T-helper 9 cell (primary cell): Measurements from ENCODE around the gene PRSS2.
"Not testable (repeated sequence)": the region's sequence is repeated elsewhere in the genome, so short reads cannot be mapped to it uniquely, and the experiment has no call there.

ENCODE experiments used
- DNase-seq: peaks from one replicate; pipeline ENCODE4 v3.0.0-alpha.2; 2020
- total RNA-seq, 2 donors: gene quantifications; one replicate each; lab custom pipeline; 2026; lab: John Stamatoyannopoulos, UW

Gene PRSS2
- total RNA-seq: 0 reads per million in 2 donors

DNA sequence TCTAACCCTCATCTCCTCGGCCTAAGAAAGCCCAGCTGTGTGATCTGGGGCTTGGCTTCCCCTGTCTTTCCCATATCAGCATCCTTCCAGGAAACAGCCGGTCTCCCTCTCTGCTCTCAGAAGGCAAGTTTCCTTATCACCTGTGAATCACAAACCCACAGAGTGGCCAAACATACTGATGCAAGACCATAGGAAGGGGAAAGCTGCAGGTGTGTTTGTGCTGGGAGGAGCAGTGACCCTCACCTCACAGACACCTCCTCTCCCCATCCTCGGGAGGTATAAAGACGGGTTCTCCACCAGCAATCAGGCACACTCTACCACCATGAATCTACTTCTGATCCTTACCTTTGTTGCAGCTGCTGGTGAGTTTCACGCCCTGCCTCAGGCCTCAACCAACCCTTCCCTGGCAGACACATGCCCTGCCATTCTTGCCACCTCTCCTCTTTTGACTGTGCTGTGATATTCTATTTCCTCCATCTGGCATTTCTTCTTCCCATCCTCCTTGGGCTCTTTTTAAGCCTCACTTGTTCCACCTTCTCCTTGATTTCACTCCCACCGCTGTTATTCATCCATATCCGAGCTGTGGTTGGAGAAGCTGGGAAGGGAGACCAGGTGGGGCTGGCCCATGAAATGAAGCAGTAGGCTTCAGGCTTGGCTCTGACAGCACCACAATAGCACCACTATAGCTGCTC, at the start of gene PRSS2:
PRSS2 (plus strand) TSS at position 310 of the 692 bp plus-strand sequence; CDS start at position 323, 13 bp downstream.
- no peak for DNase-seq

DNA sequence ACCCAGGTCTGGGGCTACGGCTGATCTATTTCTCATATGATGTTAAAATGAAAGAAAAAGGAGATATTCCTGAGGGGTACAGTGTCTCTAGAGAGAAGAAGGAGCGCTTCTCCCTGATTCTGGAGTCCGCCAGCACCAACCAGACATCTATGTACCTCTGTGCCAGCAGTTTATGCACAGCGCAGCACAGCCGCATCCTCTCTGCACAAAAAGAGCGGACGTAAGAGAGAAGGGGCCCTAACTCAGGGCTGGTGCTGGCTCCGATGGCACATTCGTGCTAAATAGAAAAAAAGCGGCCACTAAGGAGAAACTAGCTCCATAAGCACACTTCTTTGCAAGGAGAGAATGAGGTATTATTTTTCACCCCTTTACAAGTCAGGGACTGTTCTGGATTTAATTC, 49.8 kb upstream of the PRSS2 start:
- DNase-seq: no peak

DNA sequence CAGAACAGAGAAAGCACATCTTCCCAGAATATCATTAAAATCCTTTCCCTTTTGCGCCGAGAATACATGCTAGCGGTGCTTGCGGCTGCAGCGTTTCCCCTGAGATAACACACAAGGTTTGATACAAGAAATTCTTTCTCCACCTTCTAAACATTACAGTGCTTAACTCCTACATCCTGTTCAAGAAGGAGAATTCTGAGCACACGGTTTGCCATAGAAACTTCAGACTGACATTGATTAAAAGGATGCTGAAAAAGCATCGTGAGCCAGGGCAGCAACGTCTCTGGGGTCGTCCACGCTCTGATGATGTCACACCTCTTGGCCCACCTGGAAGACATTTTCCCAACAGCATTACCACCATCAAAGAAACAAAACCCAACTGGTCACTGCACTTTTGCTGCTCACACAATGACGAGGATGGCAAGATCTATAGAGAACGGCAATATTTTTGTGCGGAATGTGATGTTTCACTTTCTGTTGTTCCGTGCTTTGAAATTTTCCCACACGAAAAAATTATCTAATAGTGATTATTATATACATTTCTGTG, 48.4 kb upstream of the PRSS2 start:
- no peak for DNase-seq

DNA sequence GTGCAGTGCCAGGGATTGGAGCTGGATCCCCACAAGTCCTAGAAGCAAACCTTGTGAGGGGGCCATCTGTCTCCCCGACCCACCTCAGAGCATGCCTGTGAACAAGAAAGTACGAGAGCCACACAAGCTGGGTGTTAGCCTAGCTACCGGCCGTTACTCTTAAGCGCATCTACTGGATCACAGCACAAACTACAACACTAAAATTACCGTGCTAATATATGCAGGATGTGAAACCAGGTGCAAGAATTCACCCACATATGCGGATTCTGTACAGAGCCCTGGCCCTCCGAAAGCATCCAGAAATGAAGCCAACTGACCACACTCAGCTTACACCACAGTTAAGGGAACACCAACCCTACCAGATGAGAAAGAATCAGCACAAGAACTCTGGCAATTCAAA, 37.5 kb upstream of the PRSS2 start:
- DNase-seq: no peak

DNA sequence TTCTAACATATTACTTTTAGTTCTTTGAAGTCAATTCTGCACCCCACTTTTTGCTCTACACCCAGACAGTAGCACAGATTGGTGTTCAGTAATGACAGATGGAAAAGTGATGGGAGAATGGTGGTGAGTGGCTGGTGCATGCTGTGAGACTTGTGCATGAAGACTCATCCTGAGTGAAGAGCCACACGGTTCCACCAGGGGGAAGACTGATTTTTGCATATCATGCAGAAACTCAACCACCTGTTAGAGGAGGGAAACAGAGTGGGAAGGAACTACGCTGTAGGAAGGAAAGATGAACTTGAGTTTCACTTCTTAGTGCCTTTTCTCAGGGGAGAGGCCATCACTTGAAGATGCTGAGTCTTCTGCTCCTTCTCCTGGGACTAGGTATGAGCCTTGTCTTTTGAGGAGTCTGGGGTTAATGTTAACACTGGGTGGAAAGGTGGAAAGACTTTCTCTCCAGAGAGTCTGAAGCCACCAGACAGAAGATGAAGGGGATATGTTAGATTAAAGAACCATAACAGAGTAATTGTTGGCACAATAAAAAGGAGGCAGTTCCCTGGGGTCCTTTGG, 30.8 kb upstream of the PRSS2 start:
- no peak for DNase-seq

- DNase-seq: no peak
Observed at GRCh38 chr7:142740786-142741185, 30.0 kb upstream of the PRSS2 start.

DNA sequence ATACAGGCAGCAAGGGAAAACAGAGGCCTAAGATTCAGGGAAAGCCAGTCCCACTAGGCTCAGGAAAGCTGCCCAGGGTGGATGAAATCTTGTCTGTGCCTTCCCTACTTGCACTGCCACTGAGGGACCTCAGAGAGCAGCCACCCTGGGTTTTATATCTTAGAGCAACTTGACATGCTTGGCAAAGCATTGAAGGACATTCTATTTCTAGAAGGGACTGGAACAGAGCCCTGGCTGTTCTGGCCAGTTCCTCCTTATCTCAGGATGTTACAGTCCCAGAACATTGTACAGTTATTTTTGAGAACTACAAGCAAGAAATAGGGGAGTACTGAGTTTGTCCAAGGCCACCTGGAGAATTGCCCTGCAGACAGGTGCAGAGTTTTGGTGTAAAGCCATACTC, 28.8 kb upstream of the PRSS2 start:
- not testable (repeated sequence) for DNase-seq

GRCh38 chr7:142745091-142745635, 25.6 kb upstream of the PRSS2 start:
- no peak for DNase-seq

GRCh38 chr7:142745745-142746144, 25.0 kb upstream of the PRSS2 start:
- DNase-seq: no peak

DNA sequence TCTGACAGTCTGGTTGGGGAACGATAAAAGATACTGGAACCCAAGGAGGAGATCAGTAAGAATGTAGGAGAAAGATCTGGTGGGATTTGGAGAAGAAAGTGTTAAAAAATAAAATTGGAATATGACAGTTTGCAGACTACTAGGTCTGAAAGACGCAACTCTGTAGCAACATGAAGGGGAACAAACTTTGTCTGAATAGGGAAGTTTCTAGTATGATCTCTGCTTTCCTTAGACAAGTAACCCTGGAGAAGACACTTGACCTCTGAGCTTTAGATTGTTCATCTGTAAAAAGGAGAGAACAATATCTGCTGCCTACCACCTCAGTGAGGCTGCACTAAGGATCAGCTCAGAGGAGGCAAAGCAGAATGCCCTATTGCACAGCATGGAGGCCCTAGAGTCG, 24.5 kb upstream of the PRSS2 start:
- no peak for DNase-seq

DNA sequence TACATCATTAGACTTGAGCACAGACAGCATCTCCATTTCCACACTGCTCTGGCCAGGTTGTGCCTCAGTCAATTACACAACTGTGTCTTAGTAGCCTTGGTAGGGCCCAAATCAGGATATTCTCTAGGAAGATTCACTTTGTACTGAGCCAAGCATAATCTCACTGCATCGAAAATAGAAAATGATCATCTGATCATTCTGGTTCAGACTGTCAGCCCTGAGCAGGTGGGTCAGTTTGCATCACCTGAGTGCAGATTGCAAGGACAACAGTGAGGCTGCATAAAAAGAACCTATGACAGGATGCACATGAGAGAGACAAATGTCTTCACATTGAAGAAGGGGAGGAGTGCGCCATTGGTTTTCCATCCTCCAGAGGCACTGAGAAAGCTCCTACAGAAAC, 22.4 kb upstream of the PRSS2 start:
- not testable (repeated sequence) for DNase-seq

DNA sequence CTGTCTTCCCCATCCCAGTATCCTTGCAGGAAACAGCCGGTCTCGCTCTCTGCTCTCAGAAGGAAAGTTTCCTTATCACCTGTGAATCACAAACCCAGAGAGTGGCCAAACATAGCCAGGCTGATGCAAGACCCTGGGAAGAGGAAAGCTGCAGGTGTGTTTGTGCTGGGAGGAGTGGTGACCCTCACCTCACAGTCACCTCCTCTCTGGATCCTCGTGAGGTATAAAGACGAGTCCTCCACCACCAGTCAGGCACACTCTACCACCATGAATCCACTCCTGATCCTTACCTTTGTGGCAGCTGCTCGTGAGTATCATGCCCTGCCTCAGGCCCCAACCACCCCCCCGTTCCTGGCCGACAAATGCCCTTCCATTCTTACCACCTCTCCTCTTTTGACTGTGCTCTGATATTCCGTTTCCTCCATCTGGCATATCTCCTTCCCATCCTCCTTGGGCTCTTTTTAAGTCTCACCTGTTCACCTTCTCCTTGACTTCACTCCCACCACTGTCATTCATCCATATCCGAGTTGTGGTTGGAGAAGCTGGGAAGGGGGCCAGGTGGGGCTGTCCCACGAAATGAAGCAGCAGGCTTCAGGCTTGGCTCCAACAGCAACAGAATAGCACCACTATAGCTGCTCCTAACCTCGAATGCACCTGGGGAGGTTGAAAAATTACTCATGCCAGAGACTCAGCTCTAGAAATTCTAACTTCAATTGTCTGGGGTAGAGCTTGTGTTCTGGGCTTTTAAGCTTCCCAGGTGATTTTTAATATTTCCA, 21.4 kb upstream of the PRSS2 start, which contains the start of gene PRSS1:
PRSS1 (plus strand) TSS at position 255 of the 776 bp plus-strand sequence; CDS start at position 268, 13 bp downstream.
- DNase-seq: no peak

DNA sequence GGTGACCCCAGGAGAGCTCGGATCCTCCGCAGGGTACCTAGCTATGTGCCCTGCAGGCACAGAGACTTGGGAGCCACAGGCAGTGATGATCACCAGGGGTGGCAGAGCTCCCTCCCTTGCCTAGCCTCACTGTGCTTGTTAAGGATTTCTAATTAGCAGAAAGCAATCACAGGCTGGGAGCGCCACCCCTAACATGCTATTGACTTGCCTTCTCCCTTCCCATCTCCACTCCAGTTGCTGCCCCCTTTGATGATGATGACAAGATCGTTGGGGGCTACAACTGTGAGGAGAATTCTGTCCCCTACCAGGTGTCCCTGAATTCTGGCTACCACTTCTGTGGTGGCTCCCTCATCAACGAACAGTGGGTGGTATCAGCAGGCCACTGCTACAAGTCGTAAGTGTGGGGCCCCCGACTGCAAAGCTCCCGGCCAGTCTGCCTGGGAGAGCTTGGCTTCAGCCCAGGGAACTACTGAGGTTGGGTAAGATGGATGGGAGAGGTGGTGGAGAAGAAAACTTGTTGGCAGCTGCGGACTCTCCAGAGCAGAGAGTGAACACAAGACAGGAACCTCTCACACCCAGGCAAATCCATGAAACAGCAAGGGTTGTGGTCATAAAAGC, 20.3 kb upstream of the PRSS2 start:
- no peak for DNase-seq

DNA sequence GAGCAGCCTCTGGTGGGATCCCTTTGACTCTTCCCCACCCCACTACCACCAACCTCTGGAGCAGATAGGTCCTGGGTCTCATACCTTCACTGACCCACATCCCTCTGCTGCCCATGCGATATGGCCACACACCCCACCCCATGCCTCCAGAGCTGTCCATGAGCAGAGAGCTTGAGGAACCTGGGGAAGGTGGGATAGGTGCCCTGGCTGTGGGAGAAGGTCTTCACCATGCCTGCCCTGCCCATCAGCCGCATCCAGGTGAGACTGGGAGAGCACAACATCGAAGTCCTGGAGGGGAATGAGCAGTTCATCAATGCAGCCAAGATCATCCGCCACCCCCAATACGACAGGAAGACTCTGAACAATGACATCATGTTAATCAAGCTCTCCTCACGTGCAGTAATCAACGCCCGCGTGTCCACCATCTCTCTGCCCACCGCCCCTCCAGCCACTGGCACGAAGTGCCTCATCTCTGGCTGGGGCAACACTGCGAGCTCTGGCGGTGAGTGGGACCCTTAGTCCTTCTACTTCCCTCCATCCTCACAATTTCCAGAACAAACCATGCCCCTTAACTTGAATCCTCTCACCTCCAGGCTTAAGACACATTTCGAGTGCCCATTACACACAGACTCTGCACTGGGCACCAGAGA, 19.1 kb upstream of the PRSS2 start:
- DNase-seq: not testable (repeated sequence)

DNA sequence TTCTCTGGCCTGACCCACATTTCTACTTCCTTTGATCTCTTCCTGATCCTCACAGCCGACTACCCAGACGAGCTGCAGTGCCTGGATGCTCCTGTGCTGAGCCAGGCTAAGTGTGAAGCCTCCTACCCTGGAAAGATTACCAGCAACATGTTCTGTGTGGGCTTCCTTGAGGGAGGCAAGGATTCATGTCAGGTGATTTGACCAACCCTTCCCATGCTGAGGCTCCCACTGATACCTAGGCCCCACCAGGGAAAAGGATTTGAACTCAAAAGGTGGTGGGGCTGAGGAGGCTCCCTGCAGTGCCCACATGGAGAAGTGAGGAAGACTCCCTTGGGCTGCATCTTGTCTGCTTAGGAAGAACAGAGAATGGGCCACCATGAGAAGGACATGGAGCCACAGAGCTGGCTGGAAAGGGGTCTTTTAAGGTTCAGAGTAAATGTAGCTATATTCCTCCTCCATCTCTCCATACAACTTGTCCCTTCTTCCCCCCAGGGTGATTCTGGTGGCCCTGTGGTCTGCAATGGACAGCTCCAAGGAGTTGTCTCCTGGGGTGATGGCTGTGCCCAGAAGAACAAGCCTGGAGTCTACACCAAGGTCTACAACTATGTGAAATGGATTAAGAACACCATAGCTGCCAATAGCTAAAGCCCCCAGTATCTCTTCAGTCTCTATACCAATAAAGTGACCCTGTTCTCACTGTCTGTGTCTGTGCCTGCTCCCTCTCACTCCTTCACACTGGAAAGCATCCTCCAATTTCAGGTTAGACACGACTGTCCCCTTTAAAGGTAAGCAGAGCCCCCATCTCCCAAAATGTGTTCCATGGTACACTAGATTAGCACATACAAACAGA, 18.2 kb upstream of the PRSS2 start:
- no peak for DNase-seq

GRCh38 chr7:142753366-142753765, 17.4 kb upstream of the PRSS2 start:
- no peak for DNase-seq

GRCh38 chr7:142753925-142754491, 16.8 kb upstream of the PRSS2 start:
- not testable (repeated sequence) for DNase-seq

DNA sequence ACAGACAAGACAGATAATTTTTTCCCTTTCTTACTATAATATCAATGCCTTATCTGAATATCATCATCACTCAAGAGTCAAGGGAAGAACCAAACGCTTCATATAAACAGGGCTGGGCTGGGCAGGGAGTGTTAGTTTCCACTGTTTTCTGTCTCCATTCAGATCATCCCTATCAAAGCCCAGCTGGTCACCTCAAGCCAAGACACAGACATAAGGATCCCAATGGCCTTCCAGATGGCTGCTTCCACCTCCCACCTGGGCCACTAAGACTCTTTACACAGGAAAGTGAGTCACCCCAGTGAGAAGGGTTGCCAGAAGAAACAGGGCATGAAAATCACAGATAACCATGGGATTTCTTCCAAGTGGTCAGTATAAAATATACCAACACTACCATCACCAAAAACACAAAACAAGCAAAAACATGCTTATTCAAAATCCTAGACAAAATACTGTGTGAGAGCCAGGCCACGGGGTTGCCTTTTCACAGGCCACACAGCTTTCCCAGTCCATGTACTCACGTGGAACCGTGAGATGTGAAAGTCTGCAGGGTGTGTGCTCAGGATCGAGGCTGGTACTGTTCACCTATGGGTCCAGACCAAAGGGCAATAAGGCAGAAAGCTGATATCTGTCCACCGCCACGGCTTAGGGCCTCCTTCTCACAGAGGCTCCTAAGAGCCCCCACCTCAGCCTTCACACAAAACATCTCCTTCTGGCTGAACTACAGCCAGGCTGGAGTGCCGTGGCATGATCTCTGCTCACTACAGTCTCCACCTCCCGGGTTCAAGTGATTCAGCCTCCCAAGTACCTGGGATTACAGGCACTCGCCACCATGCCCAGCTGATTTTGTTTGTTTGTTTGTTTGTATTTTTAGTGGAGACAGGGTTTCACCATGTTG, 15.8 kb upstream of the PRSS2 start:
- no peak for DNase-seq

GRCh38 chr7:142758312-142758711, 12.5 kb upstream of the PRSS2 start:
- DNase-seq: not testable (repeated sequence)

GRCh38 chr7:142759433-142759832, 11.3 kb upstream of the PRSS2 start:
- no peak for DNase-seq
